OCI-LY1 (cell line): ENCODE data around the gene POLDIP2.

Experiments used
- H2AFZ ChIP-seq: fragments of 200-600 bp; sonication (generic), shearing (Covaris generic); 2 replicates; pipeline ENCODE4 v1.6.0; 2014; ENCODE audit warnings: antibody characterized with exemption, mild to moderate bottlenecking, low read length
- H3F3A ChIP-seq: fragments of 200-600 bp; sonication (generic), shearing (Covaris generic); 2 replicates; pipeline ENCODE4 v1.6.0; 2014; ENCODE audit warnings: mild to moderate bottlenecking, antibody characterized with exemption, low read length, moderate library complexity; ENCODE audit not compliant: insufficient read depth
- H3K27ac ChIP-seq: fragments of 200-600 bp; sonication (generic); 2 replicates; pipeline ENCODE4 v1.5.1; 2014; ENCODE audit warnings: low read length, mixed run types, mild to moderate bottlenecking, low read depth; ENCODE audit not compliant: poor library complexity, severe bottlenecking
- H3K27me3 ChIP-seq: fragments of 200-600 bp; sonication (generic); 2 replicates; pipeline ENCODE4 v1.6.0; 2014; ENCODE audit warnings: antibody characterized with exemption, mild to moderate bottlenecking, low read length, moderate library complexity; ENCODE audit not compliant: insufficient read depth
- H3K36me3 ChIP-seq: fragments of 200-600 bp; sonication (generic); 2 replicates; pipeline ENCODE4 v1.6.1; 2014; ENCODE audit warnings: mild to moderate bottlenecking, antibody characterized with exemption, low read length, moderate library complexity, mixed read lengths; ENCODE audit not compliant: insufficient read depth
- H3K4me1 ChIP-seq: fragments of 200-600 bp; sonication (generic); 2 replicates; pipeline ENCODE4 v1.5.1; 2014; ENCODE audit warnings: mild to moderate bottlenecking, low read length, moderate library complexity; ENCODE audit not compliant: insufficient read depth, severe bottlenecking
- H3K4me2 ChIP-seq: fragments of 200-600 bp; sonication (generic), shearing (Covaris generic); 2 replicates; pipeline ENCODE4 v1.6.1; 2014; ENCODE audit warnings: low read length
- H3K4me3 ChIP-seq: fragments of 200-600 bp; sonication (generic); 2 replicates; pipeline ENCODE4 v1.5.1; 2014; ENCODE audit warnings: low read length, low read depth, mild to moderate bottlenecking, mixed read lengths; ENCODE audit not compliant: poor library complexity, severe bottlenecking
- H3K79me2 ChIP-seq: fragments of 200-600 bp; shearing (Covaris generic); 2 replicates; pipeline ENCODE4 v1.6.1; 2016; ENCODE audit warnings: mixed run types, low read length, mixed read lengths; ENCODE audit not compliant: insufficient read depth
- H3K9ac ChIP-seq: fragments of 200-600 bp; sonication (generic), shearing (Covaris generic); 2 replicates; pipeline ENCODE4 v1.6.1; 2014; ENCODE audit warnings: mild to moderate bottlenecking, low read length, mixed read lengths
- H3K9me2 ChIP-seq: fragments of 200-600 bp; sonication (generic), shearing (Covaris generic); 2 replicates; pipeline ENCODE4 v1.6.1; 2014; ENCODE audit warnings: low read depth, mild to moderate bottlenecking, low read length, mixed read lengths
- H3K9me3 ChIP-seq: fragments of 200-600 bp; shearing (Covaris generic); 2 replicates; pipeline ENCODE4 v1.6.1; 2014; ENCODE audit warnings: low read length, mixed read lengths
- H4K20me1 ChIP-seq: fragments of 200-600 bp; sonication (generic), shearing (Covaris generic); 2 replicates; pipeline ENCODE4 v1.6.0; 2016; ENCODE audit warnings: mild to moderate bottlenecking, low read length; ENCODE audit not compliant: insufficient read depth
- EZH2 ChIP-seq: fragments of 200-600 bp; sonication (generic), shearing (Covaris generic); IDR thresholded peaks from 2 replicates; pipeline ENCODE4 v1.8.0; 2017; ENCODE audit warnings: borderline replicate concordance, mixed run types, mild to moderate bottlenecking, antibody characterized with exemption, low read length, moderate library complexity, mixed read lengths
- TF ChIP-seq, protein P1 (sequence below): fragments of 200-600 bp; sonication (generic), shearing (Covaris generic); IDR thresholded peaks from 2 replicates; pipeline ENCODE4 v1.5.1; 2017; ENCODE audit warnings: mild to moderate bottlenecking, antibody characterized with exemption, low read length, moderate library complexity, mixed read lengths

POLDIP2 gene

DNA sequence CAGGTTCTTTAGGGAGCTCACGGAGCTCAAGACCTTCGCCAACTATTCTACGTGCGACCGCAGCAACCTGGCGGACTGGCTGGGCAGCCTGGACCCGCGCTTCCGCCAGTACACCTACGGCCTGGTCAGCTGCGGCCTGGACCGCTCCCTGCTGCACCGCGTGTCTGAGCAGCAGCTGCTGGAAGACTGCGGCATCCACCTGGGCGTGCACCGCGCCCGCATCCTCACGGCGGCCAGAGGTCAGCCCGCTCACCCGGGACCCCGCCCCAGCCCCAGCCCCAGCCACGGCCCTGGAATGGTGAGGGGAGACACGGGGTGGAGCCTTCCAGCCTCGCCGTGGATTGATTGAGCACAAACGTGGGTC is 27.7 kb upstream of the POLDIP2 start:
- Histone ChIP-seq H3K9me2 (no peaks in the 10 kb centered on the region), H3K27me3 (peaks cover 10% of the 10 kb centered on the region; the same call in 1 of the 2 replicates), H2AFZ (no peak overlapping the region), H3K4me1 (no peaks in the 10 kb centered on the region), H3K9me3 (no peaks in the 10 kb centered on the region), H3K27ac (no peak overlapping the region), H3K4me3 (peak overlapping the region; percentile 48), H3K4me2 (peak overlapping the region; percentile 59; the same call in 1 of the 2 replicates), H4K20me1 (no peaks in the 10 kb centered on the region), H3K9ac (no peak overlapping the region), H3K79me2 (no peaks in the 10 kb centered on the region), H3F3A (no peaks in the 10 kb centered on the region), H3K36me3 (no peaks in the 10 kb centered on the region)
- TF ChIP-seq EZH2: no peak
- TF ChIP-seq, protein P1, sequence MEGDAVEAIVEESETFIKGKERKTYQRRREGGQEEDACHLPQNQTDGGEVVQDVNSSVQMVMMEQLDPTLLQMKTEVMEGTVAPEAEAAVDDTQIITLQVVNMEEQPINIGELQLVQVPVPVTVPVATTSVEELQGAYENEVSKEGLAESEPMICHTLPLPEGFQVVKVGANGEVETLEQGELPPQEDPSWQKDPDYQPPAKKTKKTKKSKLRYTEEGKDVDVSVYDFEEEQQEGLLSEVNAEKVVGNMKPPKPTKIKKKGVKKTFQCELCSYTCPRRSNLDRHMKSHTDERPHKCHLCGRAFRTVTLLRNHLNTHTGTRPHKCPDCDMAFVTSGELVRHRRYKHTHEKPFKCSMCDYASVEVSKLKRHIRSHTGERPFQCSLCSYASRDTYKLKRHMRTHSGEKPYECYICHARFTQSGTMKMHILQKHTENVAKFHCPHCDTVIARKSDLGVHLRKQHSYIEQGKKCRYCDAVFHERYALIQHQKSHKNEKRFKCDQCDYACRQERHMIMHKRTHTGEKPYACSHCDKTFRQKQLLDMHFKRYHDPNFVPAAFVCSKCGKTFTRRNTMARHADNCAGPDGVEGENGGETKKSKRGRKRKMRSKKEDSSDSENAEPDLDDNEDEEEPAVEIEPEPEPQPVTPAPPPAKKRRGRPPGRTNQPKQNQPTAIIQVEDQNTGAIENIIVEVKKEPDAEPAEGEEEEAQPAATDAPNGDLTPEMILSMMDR: no peak

DNA sequence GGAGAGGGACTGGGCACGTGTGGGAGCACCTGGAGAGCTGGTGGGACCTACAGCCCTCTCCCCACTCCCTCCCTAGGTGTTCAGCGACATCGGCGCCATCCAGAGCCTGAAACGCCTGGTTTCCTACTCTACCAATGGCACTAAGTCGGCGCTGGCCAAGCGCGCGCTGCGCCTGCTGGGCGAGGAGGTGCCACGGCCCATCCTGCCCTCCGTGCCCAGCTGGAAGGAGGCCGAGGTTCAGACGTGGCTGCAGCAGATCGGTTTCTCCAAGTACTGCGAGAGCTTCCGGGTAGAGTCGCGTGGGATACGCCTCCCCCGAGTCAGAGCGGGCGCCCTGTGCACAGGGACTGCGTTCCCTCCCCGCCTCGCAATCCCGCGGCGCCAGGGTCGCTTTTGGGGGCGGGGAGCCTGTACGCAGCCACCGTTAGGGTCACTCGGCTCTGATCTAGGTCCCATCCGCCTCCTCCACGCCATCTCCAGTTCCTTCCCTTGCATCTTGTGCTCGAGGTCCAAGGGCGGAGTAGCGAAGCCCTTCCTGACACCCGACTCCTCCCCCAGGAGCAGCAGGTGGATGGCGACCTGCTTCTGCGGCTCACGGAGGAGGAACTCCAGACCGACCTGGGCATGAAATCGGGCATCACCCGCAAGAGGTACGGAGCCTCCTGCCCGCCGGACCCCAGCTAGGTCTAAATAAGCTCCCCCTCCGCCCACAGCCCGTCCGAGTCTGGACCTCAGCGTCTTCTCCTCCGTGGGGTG is 27.1 kb upstream of the POLDIP2 start:
- H3K27ac ChIP-seq: no peak overlapping the region
- H3K36me3 ChIP-seq: no peaks in the 10 kb centered on the region
- H3K4me3 ChIP-seq: peak overlapping the region; percentile 48
- no peaks in the 10 kb centered on the region for H3K79me2 ChIP-seq
- no peak overlapping the region for H3K9ac ChIP-seq
- H3K27me3 ChIP-seq: peaks cover 10% of the 10 kb centered on the region; the same call in 1 of the 2 replicates
- peak overlapping the region; percentile 59 for H3K4me2 ChIP-seq
- H3K9me3 ChIP-seq: no peaks in the 10 kb centered on the region
- no peaks in the 10 kb centered on the region for H3F3A ChIP-seq
- no peaks in the 10 kb centered on the region for H3K9me2 ChIP-seq
- TF ChIP-seq, protein P1: no peak
- TF ChIP-seq EZH2: no peak
- no peak overlapping the region for H2AFZ ChIP-seq
- H4K20me1 ChIP-seq: no peaks in the 10 kb centered on the region
- H3K4me1 ChIP-seq: no peaks in the 10 kb centered on the region

DNA sequence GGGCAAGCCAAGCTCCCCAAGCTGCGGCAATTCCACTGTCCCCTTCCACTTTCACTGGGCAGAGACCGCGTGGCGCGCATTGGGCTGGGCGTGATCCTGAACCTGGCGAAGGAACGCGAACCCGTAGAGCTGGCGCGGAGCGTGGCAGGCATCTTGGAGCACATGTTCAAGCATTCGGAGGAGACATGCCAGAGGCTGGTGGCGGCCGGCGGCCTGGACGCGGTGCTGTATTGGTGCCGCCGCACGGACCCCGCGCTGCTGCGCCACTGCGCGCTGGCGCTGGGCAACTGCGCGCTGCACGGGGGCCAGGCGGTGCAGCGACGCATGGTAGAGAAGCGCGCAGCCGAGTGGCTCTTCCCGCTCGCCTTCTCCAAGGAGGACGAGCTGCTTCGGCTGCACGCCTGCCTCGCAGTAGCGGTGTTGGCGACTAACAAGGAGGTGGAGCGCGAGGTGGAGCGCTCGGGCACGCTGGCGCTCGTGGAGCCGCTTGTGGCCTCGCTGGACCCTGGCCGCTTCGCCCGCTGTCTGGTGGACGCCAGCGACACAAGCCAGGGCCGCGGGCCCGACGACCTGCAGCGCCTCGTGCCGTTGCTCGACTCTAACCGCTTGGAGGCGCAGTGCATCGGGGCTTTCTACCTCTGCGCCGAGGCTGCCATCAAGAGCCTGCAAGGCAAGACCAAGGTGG is 24.0 kb upstream of the POLDIP2 start:
- Histone ChIP-seq H3K36me3 (no peaks in the 10 kb centered on the region), H3K79me2 (no peaks in the 10 kb centered on the region), H3K4me1 (no peaks in the 10 kb centered on the region), H3K27me3 (peaks cover 10% of the 10 kb centered on the region; the same call in 1 of the 2 replicates), H3K4me3 (no peak overlapping the region), H4K20me1 (no peaks in the 10 kb centered on the region), H3K9me3 (no peaks in the 10 kb centered on the region), H2AFZ (no peak overlapping the region), H3K9me2 (no peaks in the 10 kb centered on the region), H3F3A (no peaks in the 10 kb centered on the region), H3K9ac (no peak overlapping the region), H3K4me2 (no peak overlapping the region), H3K27ac (no peak overlapping the region)
- TF ChIP-seq EZH2: no peak
- TF ChIP-seq, protein P1: no peak
